Measurements from ENCODE around the gene PIGV. TPM values are rescaled to one million over a fixed set of nuclear protein-coding genes. Genes with fewer than 3 reads are reported as not detected.

Gene PIGV
- total and polyA plus RNA-seq, 2 of the 4 experiments (the other 2 are of a cell fraction) = 7.2 to 10.6 TPM

DNA sequence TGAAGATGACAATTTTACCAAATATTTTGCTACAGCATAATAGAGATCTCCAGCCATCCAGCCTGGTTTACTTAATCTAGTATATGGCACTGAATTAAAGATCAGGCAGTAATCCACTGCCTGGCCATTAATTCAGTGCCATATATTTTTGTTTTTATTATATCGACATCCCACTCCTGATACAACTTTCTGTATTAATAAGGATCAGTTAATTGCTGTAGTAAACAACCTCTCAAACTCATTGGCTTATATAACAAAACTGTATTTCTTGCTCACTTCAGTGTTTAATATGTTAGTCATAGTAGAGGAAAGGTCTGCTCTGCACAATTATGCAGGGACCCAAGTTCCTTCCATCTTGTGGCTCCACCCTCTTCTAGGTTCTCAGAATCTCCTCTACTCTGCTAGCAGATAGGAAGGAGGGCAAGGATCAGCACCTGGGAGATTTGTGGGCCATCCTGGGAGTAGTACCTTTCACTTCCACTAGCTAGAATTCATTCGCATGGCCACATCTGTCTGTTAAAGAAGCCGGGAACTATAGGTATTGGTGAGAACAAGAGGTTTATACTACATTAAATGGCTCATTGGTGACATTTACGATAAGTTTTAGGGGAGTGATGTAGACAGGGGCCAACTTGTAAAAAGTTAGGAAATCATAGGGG is 35.1 kb downstream of the PIGV start:
- Histone ChIP-seq H2AK5ac (ENCODE audit: low read depth, low read length) (no peak overlapping the region), H3K18ac (ENCODE audit: low read depth, low read length) (no peak overlapping the region), H3K9me3 (ENCODE audit: control insufficient read depth, insufficient read depth, low read length) (no peaks in the 10 kb centered on the region), H2AK9ac (replicated peaks; ENCODE audit: low read depth, low read length, poor library complexity) (no peak overlapping the region), H3K4ac (ENCODE audit: low read depth, low read length) (no peak overlapping the region), H4K20me1 (ENCODE audit: insufficient read depth, low read length) (peaks cover 6% of the 10 kb centered on the region; the same call in 1 of the 2 replicates), H2BK120ac (ENCODE audit: low read depth, low read length) (no peak overlapping the region), H3K36me3 (ENCODE audit: control insufficient read depth, insufficient read depth, low read length) (no peaks in the 10 kb centered on the region), H4K91ac (ENCODE audit: insufficient read depth, low read depth, low read length) (no peak overlapping the region), H3K9ac (ENCODE audit: low read depth, low read length) (no peak overlapping the region), H3K56ac (ENCODE audit: extremely low read depth, insufficient read depth, low read length) (no peak overlapping the region), H3K4me1 (ENCODE audit: control insufficient read depth, insufficient read depth, low read length) (peaks cover 11% of the 10 kb centered on the region), H4K5ac (ENCODE audit: low read depth, low read length) (no peak overlapping the region), H3K14ac (replicated peaks; ENCODE audit: low read depth, low read length) (no peak overlapping the region), H2AFZ (replicated peaks; ENCODE audit: low read length, poor library complexity) (no peak overlapping the region), H3K27me3 (ENCODE audit: control insufficient read depth, insufficient read depth, low read length) (no peaks in the 10 kb centered on the region), H3K27ac (ENCODE audit: insufficient read depth, low read length) (no peak overlapping the region), H4K8ac (ENCODE audit: low read depth in 2 of 2, low read length in 2 of 2) (no peak overlapping the region), H3K9me1 (ENCODE audit: insufficient read depth, low read length) (peaks cover 3% of the 10 kb centered on the region; the same call in 1 of the 2 replicates), H3K23ac (ENCODE audit: low read depth, low read length) (no peak overlapping the region), H2BK15ac (ENCODE audit: low read depth, low read length) (no peak overlapping the region), H3K4me3 (ENCODE audit: insufficient read depth, low read depth, low read length) (no peak overlapping the region), H2BK20ac (ENCODE audit: low read depth, low read length) (no peak overlapping the region), H3K4me2 (ENCODE audit: low read depth, low read length) (no peak overlapping the region), H2BK5ac (ENCODE audit: low read depth, low read length, poor library complexity, severe bottlenecking) (no peak overlapping the region), H3K79me1 (ENCODE audit: low read depth in 1 of 2, low read length in 2 of 2) (peaks cover 6 to 11% of the 10 kb centered on the region in 2 experiments; a peak in 3 of 4 replicates)
- dilution Hi-C loops (cut with HindIII; ENCODE audit: low sequenced_read_pairs, unreplicated experiment) (no loop called here), intact Hi-C loops (cut with micrococcal nuclease) (no loop called here), in situ Hi-C loops (cut with MboI; ENCODE audit: low sequenced_read_pairs) (no loop called here)
- ChIA-PET CTCF (no interaction called here), POLR2A (ENCODE audit: unreplicated experiment) (no interaction called here)
- no CpG with 5 or more reads among the region's 4 CpGs for WGBS, 2 experiments (ENCODE audit: extremely low coverage in 2 of 2, insufficient read length in 1 of 2)
- no peak for DNase-seq
- TF ChIP-seq RAD21 (IDR thresholded peaks at IDR 0.05; ENCODE audit: low read length) (no peak), CEBPB (IDR thresholded peaks at IDR 0.05; ENCODE audit: low read depth, low read length) (no peak), NFE2L2 (IDR thresholded peaks at IDR 0.05; ENCODE audit: low read depth, low read length) (no peak), SMC3 (IDR thresholded peaks at IDR 0.05; ENCODE audit: low read depth, low read length) (no peak), CHD1 (IDR thresholded peaks at IDR 0.05; ENCODE audit: low read depth, low read length) (no peak), MXI1 (IDR thresholded peaks at IDR 0.05; ENCODE audit: borderline replicate concordance, low read depth, low read length) (no peak), MAZ (IDR thresholded peaks at IDR 0.05; ENCODE audit: borderline replicate concordance, low read depth, low read length) (no peak), POLR2A (IDR thresholded peaks at IDR 0.05; ENCODE audit: low read depth, low read length) (no peak)
- TF ChIP-seq, protein P1, sequence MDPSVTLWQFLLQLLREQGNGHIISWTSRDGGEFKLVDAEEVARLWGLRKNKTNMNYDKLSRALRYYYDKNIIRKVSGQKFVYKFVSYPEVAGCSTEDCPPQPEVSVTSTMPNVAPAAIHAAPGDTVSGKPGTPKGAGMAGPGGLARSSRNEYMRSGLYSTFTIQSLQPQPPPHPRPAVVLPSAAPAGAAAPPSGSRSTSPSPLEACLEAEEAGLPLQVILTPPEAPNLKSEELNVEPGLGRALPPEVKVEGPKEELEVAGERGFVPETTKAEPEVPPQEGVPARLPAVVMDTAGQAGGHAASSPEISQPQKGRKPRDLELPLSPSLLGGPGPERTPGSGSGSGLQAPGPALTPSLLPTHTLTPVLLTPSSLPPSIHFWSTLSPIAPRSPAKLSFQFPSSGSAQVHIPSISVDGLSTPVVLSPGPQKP (IDR thresholded peaks at IDR 0.05; ENCODE audit: borderline replicate concordance, low read depth, low read length) = no peak
- TF ChIP-seq, protein P2, sequence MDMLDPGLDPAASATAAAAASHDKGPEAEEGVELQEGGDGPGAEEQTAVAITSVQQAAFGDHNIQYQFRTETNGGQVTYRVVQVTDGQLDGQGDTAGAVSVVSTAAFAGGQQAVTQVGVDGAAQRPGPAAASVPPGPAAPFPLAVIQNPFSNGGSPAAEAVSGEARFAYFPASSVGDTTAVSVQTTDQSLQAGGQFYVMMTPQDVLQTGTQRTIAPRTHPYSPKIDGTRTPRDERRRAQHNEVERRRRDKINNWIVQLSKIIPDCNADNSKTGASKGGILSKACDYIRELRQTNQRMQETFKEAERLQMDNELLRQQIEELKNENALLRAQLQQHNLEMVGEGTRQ (IDR thresholded peaks at IDR 0.05; ENCODE audit: low read depth, low read length) = no peak
- no peak for ATAC-seq (ENCODE audit: low read depth)
- no TSS peak for BruUV-seq (replicated peaks)
